ENCODE data around the gene UMOD.

DNA sequence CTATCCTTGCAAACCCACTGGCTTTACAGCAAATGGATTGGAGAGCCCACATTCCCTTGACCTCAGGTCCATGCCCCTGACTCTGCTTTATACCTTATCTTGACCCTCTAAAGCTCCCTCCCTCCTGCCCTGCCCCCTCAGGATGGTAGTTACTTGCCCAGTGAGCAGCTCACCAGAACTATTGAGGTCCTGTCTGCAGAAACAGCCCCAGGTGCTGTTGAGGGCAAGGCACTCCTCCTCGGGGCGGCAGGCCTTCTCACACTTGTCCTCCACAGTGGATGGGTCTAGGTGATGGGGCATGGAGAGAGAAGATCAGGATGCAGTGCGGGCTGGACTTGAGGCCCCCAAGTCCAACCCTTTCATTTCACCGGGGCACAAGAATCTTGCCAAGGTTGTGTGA, 29.8 kb downstream of the UMOD start:
- TF ChIP-seq GATA2 (IDR thresholded peaks at IDR 0.05; ENCODE audit: low read depth, low read length) (no peak), GATA3 (IDR thresholded peaks at IDR 0.05; ENCODE audit: low read depth, low read length) (no peak)

Data from SH-SY5Y (cell line).